Fibroblast of skin of right biceps (primary cell): ENCODE results near the gene DPF1.
A peak's percentile ranks its signal among the peaks of the same experiment; 100 is the strongest.
"Not testable (repeated sequence)": the region's sequence is repeated elsewhere in the genome, so short reads cannot be mapped to it uniquely, and the experiment has no call there.

Experiments used
- DNase-seq: peaks from one replicate; pipeline ENCODE4 v3.0.0-alpha.2; 2013

DPF1 gene

GRCh38 chr19:38224014-38224862 is at the start of gene DPF1:
DPF1 (minus strand) TSS chr19:38224222; CDS start chr19:38224142, 80 bp downstream.
- peak; percentile 76 for DNase-seq

- DNase-seq, result no peak
These were observed 49.5 kb upstream of the DPF1 start for GRCh38 chr19:38273499-38273898.

DNA sequence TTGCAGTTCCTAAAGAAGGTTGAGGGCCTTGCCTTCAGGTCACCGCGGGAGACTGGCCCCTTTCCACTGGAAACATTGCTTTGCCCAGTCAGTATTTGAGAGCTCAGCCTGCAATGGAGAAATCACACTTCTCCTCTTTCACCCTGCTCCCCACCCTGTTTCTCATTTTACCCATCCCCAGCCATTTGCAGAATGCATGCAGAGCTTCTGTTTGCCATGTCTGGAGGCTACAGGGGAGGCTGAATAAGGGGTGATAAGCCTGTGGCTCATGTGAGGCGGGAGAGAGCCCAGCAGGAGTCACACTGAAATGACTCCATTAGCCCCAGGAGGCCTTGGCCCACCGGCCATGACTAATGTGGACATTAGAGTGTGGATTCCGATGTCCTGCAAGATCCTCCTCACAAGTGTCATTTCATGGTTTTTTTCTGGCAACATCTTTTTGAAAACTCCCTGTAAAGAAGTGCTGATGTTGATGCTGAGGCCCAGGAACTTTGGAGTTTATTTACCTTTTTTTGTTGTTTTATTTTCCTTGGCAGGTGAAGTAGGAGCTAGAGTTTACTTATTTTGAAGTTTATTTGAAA is 46.7 kb upstream of the DPF1 start:
- peak; percentile 37 for DNase-seq

- no peak for DNase-seq
These were observed 44.5 kb upstream of the DPF1 start for GRCh38 chr19:38268539-38268938.

- DNase-seq, result no peak
These were observed 43.9 kb upstream of the DPF1 start for GRCh38 chr19:38267761-38268483.

DNA sequence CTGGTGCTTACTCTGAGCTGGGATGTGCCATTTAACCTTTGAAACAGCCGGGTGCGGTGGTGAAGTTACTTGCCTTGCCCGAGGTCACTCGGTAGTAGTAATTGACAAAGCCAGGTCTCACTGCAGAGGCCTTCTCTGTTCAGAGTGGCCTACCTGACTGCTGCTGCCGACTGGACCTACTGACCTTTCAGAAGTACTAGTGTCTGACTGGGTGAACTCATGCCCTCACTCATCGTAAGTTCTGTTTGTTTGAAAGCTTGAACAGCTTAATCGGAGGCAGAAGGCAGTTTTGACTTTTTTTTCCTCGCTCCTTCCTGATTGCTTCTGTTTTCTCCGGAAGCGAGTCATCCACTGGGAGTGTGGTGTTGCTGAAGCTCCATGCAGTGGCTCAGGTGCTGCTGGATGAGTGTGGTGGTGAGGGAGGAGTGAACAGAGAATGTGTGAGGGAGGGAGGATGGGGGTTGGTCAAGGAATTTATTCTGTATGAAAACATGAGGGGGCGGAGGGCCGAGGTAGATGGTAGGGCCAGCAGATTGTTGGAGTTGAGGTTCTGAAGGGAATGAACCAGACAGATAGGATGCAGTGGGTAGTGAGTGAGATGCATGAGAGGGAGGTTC is 43.1 kb upstream of the DPF1 start:
- peak; percentile 57 for DNase-seq

- DNase-seq, result no peak
These were observed 42.0 kb upstream of the DPF1 start for GRCh38 chr19:38265921-38266429.

DNA sequence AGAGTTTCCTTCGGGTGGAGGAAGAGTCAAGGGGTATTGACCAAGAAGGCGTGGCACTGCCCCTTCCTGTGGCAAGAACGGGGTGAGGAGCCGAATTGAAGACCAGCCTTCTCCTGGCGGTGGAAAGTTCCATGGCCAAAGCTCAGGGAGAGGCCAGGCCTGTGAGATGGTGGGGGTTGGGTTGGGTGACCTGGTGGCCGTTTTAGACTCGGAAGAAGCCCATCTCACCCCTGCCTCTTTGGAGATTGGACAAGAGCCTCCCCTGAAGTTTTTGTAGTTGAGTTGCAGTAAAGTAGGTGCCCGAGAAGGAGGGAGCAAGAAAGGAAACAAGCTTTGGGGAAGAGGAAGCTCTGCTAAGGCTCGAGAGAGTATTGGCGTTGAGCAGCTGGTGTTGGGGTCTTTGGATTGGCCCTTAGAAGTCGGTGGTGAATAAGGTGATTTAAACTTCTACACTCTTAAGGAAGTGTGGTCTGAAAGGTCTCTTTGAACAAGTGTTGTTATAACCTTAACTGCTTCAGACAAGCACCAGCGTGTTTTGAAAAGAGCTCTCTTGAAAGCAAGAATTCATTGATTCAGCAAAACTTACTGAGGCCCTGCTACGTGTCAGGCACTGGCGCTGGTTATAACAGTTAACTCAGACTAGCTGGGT is 41.3 kb upstream of the DPF1 start:
- no peak for DNase-seq

- no peak for DNase-seq
These were observed 40.6 kb upstream of the DPF1 start, which contains the start of gene SPINT2 for GRCh38 chr19:38264486-38265212. SPINT2 (plus strand) TSS chr19:38264573; CDS start chr19:38264893, 320 bp downstream.

- peak; percentile 87 for DNase-seq
These were observed 39.9 kb upstream of the DPF1 start for GRCh38 chr19:38263689-38264485.

DNA sequence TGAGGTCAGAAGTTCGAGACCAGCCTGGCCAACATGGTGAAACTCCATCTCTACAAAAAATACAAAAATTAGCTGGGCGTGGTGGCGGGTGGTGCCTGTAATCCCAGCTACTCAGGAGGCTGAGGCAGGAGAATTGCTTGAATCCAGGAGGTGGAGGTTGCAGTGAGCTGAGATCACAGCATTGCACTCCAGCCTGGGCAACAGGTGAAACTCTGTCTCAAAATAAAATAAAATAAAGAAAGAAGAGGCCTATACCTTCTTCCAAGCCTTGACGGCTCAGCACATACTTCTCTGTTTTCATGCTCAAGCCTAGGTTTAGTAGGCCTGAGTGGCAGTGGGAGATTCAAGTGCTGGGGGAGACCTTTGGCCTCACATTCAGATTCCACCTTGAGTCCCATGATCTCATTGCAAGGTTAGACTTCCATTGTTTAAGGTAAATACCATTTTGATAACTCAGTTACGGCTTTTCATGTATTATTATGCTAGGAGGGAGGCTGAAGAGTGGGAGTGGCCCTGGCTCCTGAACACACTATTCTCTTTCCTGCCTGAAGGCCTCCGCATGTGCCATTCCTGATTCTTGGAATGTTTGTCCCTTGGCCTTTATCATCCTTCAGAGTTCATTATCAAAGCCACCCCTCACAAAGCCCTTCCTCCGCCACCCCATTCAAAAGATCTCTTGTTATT is 38.7 kb upstream of the DPF1 start:
- DNase-seq, result no peak

- not testable (repeated sequence) for DNase-seq
These were observed 37.9 kb upstream of the DPF1 start for GRCh38 chr19:38261942-38262341.

DNA sequence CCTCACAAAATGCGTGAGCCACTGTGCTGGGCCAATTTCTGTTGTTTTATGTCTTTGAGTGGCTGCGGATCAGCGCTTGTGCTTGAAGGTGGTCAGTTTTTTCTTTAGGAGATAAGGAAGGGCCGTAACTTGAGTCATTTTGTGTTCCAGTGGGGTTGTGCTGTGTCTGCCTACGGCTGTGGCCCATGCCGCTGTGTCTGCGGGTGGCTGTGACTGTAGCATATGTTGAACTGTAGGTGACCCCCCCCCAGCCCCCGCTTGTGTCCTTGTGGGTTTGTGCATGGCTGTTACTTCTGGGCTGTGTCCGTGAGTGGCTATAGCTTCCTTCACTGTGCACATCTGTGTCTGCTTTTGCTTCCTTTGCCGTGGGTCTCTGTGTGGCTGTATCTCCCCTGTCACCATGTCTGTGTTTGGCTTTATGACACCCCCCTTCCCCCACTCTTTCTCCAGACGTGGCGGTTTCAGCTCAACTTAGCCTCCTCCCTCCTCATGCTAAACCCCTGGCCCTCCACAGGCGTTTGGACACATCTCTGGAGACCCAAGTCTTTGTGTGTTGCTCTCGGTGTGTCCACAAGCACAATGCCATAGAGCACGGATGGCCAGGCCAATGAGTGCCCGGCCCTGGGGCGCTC is 31.5 kb upstream of the DPF1 start:
- DNase-seq, result peak; percentile 17

DNA sequence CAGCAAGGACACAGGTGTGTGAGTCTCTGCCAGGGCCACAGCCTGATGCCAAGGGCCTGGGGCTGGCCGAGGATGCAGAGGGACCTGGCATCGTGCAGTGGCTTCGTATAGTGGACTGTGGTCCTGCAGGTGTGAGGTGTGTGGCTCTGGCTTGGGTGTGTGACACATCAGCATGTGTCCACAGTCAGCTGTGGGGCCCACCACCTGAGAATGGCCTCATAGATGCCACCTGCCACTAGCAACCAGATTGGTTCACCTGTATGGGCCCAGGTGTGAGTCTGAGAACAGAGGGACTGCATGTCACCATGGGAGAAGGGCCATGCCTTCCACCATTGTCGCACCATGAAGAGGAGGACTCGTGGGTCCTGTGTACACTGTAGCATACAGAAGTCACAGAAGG is 29.8 kb upstream of the DPF1 start:
- DNase-seq, result no peak

GRCh38 chr19:38252941-38253691 is 29.1 kb upstream of the DPF1 start:
- DNase-seq, result no peak

GRCh38 chr19:38252385-38252784 is 28.4 kb upstream of the DPF1 start:
- no peak for DNase-seq

DNA sequence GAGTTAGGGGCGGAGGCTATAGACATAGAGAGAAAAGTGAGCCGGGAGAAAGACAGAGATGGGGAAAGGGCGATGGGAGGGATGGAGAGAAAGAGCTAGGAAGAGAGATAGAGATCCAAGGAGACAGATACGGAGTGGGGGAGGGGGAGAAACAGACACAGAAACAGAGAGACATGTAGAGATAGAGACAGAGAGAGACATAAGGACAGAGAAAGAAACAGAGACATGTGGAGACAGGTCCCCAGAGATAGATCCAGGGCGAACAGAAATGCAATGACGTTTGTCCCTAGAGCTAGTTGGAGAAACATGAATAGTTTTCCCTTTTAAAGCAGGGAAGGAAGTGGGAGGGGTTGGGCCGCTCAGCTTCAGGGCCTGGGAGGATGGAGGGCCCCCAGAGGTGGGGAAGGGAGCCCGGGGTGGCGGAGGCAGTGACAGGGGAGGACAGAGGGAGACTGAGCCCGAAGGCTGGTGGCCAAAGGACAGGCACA is 27.6 kb upstream of the DPF1 start:
- peak; percentile 53 for DNase-seq

DNA sequence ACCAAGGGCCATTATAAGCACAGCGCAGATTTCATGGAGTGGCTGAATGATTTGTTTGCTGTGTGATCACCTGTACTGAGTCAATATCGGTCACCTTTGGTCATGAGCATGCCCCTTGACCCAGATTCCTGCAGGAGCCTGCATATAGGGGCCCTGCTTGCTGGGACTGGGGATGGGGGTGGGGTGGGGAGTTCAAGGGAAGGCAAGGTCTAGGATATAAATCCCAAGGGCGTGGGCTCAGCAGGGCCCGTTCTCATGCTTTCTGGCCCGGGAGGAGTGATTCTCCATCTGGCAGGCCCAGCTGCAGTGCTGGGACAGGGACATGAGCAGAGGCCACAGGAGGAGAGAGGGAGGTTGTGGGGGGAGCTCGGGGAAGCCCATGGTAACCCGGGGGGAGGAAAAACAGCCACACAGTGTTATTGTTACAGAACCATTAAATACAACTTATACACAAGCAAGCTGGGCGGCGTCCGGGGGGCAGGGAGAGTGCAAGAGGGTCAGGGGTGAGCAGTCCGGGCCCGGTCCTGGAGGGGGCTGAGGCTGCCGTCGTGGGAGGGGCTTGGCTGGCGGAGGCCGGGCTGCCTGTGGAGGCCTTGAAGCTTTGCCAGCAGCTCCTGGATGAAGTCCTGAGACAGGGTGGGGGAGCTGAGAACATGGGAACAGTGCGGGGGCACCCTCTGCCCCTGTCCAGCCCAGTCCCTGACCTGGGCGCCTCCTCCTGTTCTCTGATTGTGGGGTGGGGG is 27.0 kb upstream of the DPF1 start:
- peak; percentile 28 for DNase-seq
